NCI-H1105 treated with DMSO at 0.1 percent for 48 hours (cell line): ENCODE measurements around the gene ARMC2.
"Not testable (repeated sequence)": the region's sequence is repeated elsewhere in the genome, so short reads cannot be mapped to it uniquely, and the experiment has no call there.

ENCODE experiments used
- DNase-seq: peaks from one replicate; lab custom pipeline; 2025; lab: John Stamatoyannopoulos, UW

Gene ARMC2

GRCh38 chr6:108916026-108916686 is 67.9 kb downstream of the ARMC2 start:
- DNase-seq: no peak

DNA sequence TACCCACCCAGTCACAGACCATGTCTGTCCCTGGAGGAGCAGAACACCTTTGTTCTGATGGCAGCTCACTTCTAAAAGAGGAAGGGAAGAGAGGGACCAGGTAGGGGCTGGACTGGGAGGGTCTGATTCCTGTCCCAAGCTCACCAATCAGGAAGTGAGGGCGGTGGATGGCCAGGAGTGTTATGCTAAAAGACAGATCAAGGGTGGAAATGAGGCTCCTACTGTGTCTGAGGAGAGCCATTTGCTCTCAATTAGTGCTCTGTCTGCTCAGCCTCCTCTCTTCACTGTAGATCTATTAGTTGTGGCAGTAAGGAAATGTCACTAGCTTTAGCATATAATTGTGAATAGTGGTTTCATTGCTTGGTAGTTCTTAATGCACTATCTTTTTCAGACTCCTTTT is 72.5 kb downstream of the ARMC2 start:
- DNase-seq: no peak

DNA sequence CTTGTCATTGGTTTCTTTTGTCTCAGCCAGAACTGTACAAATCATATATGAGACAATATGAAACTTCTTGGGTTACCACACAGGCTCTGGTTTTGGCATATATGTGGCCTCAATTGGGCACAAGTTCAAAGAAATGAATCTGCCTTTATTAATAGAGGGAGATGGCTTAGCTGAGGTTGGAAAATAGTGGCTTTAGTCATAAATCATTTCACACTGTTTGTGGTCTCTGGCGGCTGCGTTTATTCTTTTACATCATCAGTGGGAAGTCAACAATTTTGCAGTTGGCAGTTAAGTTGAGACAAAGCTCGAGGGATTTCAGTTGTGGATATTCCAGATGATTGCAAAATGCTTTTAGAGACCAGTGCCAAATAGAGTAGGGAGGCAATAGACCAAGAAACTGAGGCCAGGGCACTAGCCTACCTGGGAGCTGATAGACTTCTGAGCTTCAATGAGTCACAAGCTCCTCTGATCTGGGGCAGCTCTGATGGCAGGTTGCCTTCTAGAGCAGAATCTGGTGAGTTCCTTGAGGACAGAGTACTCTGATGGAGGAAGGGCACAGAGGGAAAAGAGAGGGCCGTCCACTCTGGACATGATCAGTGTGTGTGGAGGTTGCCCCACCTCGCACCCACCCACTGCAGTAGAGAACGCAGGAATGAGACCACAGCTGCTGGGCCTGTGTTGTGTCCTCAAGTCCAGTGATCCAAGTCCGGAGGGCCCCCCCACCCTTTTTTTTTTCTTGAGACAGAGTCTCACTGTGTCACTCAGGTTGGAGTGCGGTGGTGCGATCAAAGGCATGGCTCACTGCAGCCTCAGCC is 73.5 kb downstream of the ARMC2 start:
- DNase-seq: no peak

DNA sequence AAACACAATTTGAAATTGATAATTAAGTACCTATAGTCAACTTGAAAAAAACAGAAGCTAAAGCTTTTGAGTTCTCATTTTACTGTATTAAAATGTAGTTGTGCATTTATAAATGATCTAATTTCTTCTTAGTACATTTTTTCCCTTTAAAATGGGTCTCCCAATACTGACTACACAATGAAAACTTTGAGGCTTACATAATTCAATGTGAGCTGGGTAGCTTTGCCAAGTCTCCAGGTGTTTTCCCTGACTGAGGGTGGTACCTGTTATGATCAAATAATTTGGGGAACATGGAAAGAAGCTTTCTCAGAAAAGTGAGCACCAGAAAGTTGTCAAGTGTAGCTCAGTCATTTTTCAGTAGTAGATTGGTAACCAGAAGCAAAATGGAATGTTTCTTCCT is 74.3 kb downstream of the ARMC2 start:
- no peak for DNase-seq

- no peak for DNase-seq
Observed at GRCh38 chr6:108927927-108928326, 79.7 kb downstream of the ARMC2 start.

GRCh38 chr6:108928650-108929049 is 80.4 kb downstream of the ARMC2 start:
- no peak for DNase-seq

DNA sequence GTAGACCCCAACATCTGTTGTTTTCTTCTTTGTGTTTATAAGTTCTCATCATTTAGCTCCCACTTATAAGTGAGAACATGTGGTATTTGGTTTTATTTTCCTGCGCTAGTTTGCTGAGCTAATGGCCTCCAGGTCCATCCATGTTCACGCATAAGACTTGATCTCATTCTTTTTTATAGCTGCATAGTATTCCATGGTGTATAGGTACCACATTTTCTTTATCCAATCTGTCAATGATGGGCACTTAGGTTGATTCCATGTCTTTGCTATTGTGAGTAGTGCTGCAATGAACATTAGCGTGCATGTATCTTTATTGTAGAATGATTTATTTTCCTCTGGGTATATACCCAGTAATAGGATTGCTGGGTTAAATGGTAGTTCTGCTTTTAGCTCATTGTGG is 82.9 kb downstream of the ARMC2 start:
- not testable (repeated sequence) for DNase-seq

DNA sequence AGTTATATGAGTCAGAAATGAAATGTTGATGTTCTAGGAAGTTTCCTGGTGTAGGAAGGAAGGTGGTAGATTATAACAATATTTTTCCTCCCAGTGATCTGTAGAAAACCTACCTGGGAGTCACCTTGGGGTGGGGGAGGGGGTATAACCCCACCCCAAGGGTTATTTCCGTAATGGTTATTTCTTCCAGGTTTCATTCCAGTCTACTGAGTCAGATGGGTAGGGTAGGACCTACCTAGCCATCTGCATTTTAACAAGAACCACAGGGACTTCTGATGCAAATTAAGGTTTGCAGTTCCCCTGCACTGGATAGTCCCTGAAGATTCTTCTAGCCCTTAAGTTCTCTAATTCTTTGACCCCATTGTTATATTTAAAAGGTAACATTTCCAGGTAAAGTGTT is 88.9 kb downstream of the ARMC2 start:
- DNase-seq: no peak

- DNase-seq: no peak
Observed at GRCh38 chr6:108940741-108941140, 92.5 kb downstream of the ARMC2 start.

DNA sequence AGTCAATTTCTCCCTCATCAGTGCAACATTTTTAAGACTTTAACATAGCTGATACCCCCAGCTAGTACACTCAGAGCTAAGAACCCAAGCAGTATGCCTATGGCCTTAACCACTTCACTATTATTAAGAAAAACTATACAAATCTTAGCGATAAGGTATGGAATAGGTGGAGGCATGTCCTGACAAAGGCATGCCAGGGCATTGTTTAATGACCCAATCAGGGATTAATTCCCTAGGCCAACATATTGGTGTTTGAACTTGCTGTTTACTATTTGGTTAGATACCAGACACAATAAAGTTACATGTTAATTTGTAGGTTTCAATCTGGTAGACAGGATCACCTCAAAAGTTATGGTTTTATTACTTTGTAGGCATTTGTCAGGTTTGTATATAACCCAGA is 93.1 kb downstream of the ARMC2 start:
- no peak for DNase-seq

DNA sequence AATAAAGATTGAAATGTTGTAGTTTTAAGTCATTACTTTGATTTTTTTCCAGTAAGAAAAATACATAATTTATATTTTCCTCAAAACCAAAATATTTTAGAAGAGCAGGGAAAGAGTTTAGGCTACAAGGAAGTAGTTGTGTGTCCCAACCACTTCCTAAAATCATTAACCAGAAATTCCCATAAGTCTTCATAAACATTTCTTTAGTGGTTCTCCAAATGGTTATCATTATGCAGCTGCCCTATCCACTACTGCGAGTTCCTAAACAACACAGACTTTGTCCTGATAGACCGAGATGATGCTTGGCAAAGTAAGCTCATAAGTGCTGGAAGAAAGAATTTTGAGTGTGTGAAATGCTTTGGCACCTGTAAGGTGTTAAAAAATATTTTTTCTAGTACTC is 93.6 kb downstream of the ARMC2 start:
- no peak for DNase-seq

- DNase-seq: no peak
Observed at GRCh38 chr6:108942556-108943492, 94.6 kb downstream of the ARMC2 start.

DNA sequence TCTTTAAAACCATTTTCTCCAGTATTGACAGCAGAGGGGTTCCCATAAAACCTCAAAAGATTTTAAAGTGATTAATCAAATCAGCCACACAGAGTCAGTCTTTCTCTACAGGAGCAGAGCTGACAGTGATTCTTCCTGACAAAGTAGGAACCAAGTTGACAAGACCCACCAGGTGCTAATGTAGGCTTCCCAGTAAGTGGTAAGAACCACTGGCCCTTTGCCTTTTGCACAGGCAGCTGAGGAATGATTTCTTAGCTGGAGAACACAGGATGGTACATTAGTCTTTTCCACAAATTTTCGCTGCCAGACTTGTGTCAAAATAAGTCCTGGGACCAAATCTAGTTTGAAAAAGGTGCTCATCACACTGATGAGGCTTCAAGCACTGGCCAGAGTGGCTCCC is 95.8 kb downstream of the ARMC2 start:
- no peak for DNase-seq

DNA sequence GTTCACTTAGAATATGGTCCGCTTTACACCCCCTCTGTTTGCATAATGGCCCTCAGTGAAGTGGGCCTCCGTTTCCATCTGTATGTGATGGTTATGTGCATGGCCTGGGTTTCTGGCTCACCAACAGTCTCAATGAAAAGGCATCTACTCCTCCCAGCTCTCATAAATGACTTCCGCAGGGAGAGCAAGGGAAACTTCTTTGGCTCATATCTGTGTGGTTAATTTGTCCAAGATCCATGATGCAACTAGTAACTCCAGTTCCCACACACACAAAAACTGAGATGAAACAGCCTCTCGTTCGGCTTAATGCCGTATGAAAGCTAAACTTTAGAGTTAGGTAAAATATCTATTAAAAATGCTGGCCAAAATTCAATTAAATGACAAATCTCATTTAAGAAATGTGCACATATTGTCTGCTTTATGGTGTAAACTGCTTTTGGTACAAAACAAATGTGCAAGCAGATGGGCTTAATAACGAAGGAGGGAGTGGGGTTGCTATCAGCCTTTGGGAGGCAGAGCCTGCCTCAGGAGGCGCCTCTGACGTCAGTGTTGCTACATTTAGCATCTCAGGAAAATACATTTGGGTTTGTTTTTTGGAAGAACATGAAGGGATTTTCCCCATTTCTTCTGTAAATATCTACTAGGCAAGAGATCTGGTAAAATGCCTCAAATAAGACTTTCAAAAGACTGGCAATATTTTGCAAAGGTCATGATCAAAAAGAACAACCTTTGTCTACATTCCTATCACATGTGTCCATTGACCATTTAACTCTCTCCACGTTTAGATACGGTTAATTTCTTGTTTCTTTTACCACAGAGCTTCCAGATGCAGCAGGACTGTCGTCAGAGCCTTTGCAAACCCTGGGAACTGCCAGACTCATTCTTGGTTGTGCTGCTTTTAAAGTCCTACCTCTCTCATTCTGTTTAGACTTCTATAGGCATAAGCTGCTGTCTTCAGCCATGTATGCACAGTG is 96.8 kb downstream of the ARMC2 start:
- DNase-seq: no peak

GRCh38 chr6:108945681-108946159 is 97.5 kb downstream of the ARMC2 start:
- DNase-seq: no peak

DNA sequence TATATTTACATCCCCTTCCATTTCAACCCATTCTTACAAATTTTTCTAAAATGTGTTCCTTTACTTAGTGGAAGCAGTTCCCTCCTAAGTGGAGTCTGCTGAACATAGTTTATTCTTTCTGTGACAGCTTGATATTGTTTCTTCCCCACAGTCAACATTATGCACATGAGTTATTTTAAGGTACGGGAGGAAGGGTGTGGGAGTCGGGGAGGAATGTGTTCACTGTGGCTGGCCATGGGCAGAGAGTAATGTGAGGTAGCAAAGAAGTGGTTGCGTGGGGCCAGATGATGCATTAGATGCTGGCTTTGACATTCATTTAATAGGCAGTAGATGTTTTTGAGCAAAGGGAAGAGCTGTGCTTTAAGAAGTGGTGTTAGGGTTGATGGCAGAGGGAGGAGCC is 98.5 kb downstream of the ARMC2 start:
- DNase-seq: no peak

- DNase-seq: no peak
Observed at GRCh38 chr6:108947114-108947854, 99.1 kb downstream of the ARMC2 start.

DNA sequence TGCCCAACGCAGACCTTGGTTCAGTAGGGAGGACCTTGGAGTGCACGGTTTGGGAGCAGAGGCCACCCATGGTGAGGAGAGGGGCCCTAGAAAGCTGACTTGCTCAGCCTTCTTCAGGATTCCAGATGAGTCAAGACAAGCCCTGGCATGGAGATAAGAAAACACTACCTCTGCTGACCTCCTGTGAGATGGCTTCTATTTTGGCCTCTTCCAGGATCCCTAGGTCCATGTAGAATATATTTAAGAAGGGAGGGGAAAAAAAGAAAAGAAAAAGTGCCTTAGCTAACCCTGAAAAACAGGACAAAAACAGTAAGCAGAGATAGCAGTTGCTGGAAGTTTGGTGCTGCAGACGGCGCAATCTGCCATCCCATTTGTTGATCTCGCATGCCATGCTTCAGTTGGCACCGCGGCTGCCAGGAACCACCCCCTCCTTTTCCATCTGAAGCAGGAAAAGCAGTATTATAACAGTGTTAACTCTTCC is 100.0 kb downstream of the ARMC2 start:
- DNase-seq: no peak

- no peak for DNase-seq
Observed at GRCh38 chr6:108951351-108951953, 103.2 kb downstream of the ARMC2 start.
